ENCODE measurements around the gene SORCS3.

GRCh38 chr10:105243381-105243780 is 602.3 kb downstream of the SORCS3 start:
- TF ChIP-seq CTCF (conservative IDR thresholded peaks at IDR 0.05) (no peak), ZFX (IDR thresholded peaks at IDR 0.05) (no peak)

All from C4-2B (cell line).